Uterus (tissue), 2 donors: ENCODE data around the gene SNRNP25.

Experiments
- POLR2A ChIP-seq, 2 donors: fragments of 450-650 bp; IDR thresholded peaks; one replicate each; pipeline ENCODE4 v1.6.1; 2016; ENCODE audit warnings: antibody characterized with exemption in 2 of 2, mild to moderate bottlenecking in 1 of 2, moderate library complexity in 1 of 2
- TF ChIP-seq, protein P1 (sequence below), 4 experiments: fragments of 200-600 bp in 2 of 4; fragments of 450-650 bp in 2 of 4; sonication (generic) in 2 of 4; IDR thresholded peaks; one replicate each; pipeline ENCODE4 v1.5.1; 2016 to 2019; ENCODE audit warnings: antibody characterized with exemption in 4 of 4, mild to moderate bottlenecking in 2 of 4, moderate library complexity in 1 of 4

- no peak for TF ChIP-seq POLR2A (IDR thresholded peaks at IDR 0.05)
- TF ChIP-seq, protein P1, sequence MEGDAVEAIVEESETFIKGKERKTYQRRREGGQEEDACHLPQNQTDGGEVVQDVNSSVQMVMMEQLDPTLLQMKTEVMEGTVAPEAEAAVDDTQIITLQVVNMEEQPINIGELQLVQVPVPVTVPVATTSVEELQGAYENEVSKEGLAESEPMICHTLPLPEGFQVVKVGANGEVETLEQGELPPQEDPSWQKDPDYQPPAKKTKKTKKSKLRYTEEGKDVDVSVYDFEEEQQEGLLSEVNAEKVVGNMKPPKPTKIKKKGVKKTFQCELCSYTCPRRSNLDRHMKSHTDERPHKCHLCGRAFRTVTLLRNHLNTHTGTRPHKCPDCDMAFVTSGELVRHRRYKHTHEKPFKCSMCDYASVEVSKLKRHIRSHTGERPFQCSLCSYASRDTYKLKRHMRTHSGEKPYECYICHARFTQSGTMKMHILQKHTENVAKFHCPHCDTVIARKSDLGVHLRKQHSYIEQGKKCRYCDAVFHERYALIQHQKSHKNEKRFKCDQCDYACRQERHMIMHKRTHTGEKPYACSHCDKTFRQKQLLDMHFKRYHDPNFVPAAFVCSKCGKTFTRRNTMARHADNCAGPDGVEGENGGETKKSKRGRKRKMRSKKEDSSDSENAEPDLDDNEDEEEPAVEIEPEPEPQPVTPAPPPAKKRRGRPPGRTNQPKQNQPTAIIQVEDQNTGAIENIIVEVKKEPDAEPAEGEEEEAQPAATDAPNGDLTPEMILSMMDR (IDR thresholded peaks at IDR 0.05): no peak
These were observed 5.9 kb downstream of the SNRNP25 start for GRCh38 chr16:59440-60059.
